ENCODE measurements around the gene RUNX1. TPM values are rescaled to one million over a fixed set of nuclear protein-coding genes. Genes with fewer than 3 reads are reported as not detected.

Gene RUNX1
- total RNA-seq, 1 donor from 2014 or later, result 0.47 TPM

DNA sequence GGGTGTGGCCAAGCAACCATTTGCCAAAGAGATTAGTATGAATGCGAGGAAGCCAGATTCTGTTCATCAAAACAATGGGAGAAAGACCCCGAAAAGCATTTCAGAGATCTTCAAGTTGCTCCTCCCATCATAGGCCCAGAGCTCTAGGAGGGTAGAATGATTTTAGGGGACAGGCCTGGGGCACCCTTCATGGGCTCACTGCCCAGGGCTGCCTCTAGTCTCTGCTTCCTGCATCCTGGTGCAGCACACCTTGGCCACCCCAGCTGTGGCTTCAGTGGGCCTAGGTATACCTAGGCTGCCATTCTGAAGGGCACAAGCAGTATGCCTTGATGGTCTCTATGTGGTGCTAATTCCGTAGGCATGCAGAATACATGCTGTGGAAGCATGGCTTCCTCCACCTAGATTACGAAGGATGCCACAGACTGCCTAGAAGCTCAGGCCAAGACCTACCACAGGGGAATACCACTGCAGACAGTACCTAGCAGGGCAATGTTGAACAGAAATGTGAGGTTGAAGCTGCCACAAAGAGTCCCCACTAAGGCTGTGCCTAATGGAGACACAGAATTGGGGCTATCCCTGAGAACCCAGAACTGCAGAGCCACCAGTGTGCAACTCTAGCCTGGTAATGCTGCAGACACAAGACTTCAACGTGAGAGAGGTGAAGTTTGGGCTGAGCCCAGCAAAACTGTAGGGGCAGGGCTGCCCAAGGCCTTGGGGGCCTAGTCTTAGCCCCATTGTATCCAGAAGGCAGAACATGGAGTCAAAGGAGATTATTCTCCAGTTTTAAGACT, 221.5 kb downstream of the RUNX1 start:
- Mint-ChIP-seq H3K9me3 (ENCODE audit: unreplicated experiment) (no peaks in the 10 kb centered on the region), H3K27me3 (ENCODE audit: unreplicated experiment) (no peaks in the 10 kb centered on the region), H3K27ac (ENCODE audit: unreplicated experiment) (no peak overlapping the region), H3K4me1 (ENCODE audit: low read depth, unreplicated experiment) (no peaks in the 10 kb centered on the region), H3K36me3 (ENCODE audit: unreplicated experiment) (peaks cover 5% of the 10 kb centered on the region), H3K4me3 (ENCODE audit: unreplicated experiment) (no peak overlapping the region)
- TF ChIP-seq, protein P1, sequence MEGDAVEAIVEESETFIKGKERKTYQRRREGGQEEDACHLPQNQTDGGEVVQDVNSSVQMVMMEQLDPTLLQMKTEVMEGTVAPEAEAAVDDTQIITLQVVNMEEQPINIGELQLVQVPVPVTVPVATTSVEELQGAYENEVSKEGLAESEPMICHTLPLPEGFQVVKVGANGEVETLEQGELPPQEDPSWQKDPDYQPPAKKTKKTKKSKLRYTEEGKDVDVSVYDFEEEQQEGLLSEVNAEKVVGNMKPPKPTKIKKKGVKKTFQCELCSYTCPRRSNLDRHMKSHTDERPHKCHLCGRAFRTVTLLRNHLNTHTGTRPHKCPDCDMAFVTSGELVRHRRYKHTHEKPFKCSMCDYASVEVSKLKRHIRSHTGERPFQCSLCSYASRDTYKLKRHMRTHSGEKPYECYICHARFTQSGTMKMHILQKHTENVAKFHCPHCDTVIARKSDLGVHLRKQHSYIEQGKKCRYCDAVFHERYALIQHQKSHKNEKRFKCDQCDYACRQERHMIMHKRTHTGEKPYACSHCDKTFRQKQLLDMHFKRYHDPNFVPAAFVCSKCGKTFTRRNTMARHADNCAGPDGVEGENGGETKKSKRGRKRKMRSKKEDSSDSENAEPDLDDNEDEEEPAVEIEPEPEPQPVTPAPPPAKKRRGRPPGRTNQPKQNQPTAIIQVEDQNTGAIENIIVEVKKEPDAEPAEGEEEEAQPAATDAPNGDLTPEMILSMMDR (IDR thresholded peaks at IDR 0.05; ENCODE audit: partially characterized antibody, unreplicated experiment), result no peak
- DNase-seq, result no peak

DNA sequence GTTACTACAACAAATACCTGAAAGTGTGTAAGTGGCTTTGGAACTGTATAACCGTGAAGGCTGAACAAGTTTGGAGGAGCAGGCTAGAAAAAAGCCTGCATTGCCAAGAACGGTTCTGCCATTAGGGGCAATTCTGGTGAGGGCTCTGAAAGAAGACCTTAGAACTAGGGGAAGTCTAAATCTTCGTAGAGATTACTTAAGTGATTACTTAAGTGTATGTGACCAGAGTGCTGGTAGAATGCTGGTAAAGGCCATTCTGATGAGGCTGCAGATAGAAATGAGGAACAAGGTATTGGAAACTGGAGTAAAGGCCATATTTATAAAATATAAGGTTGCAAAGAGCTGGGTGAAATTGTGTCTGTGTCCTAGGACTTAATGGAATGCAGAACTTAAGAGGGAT, 222.3 kb downstream of the RUNX1 start:
- Mint-ChIP-seq H3K27ac (ENCODE audit: unreplicated experiment) (no peak overlapping the region), H3K27me3 (ENCODE audit: unreplicated experiment) (no peaks in the 10 kb centered on the region), H3K4me1 (ENCODE audit: low read depth, unreplicated experiment) (no peaks in the 10 kb centered on the region), H3K9me3 (ENCODE audit: unreplicated experiment) (no peaks in the 10 kb centered on the region), H3K4me3 (ENCODE audit: unreplicated experiment) (no peak overlapping the region), H3K36me3 (ENCODE audit: unreplicated experiment) (peaks cover 5% of the 10 kb centered on the region)
- TF ChIP-seq, protein P1 (IDR thresholded peaks at IDR 0.05; ENCODE audit: partially characterized antibody, unreplicated experiment), result no peak
- DNase-seq, result no peak

DNA sequence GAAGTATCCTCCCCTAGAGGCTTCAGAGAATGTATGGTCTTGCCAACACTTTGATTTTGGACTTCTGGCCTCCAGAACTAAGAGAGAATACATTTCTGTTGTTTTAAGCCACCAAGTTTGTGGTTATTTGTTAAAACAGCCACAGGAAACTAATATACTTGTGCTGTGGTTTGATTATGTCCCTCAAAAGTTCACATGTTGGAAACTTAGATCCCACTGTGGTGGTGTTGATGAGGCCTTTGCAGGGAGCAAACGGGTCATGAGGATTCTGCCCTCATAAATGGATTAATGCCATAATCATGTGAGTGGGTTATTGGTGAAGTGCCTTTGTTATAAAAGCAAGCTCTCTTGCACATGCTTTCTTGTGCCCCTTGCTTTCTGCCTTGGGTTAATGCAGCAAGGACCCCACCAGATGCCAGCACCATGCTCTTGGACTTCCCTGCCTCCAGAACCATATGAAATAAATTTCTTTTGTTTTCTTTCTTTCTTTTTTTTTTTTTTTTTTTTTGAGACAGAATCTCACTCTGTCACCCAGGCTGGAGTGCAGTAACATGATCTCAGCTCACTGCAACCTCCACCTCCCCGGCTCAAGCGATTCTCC, 223.1 kb downstream of the RUNX1 start:
- H3K9me3 Mint-ChIP-seq (ENCODE audit: unreplicated experiment), result no peaks in the 10 kb centered on the region
- DNase-seq, result no peak
- no peak overlapping the region for H3K27ac Mint-ChIP-seq (ENCODE audit: unreplicated experiment)
- no peaks in the 10 kb centered on the region for H3K27me3 Mint-ChIP-seq (ENCODE audit: unreplicated experiment)
- H3K4me3 Mint-ChIP-seq (ENCODE audit: unreplicated experiment), result no peak overlapping the region
- TF ChIP-seq, protein P1 (IDR thresholded peaks at IDR 0.05; ENCODE audit: partially characterized antibody, unreplicated experiment), result no peak
- no peaks in the 10 kb centered on the region for H3K4me1 Mint-ChIP-seq (ENCODE audit: low read depth, unreplicated experiment)
- peaks cover 5% of the 10 kb centered on the region for H3K36me3 Mint-ChIP-seq (ENCODE audit: unreplicated experiment)

DNA sequence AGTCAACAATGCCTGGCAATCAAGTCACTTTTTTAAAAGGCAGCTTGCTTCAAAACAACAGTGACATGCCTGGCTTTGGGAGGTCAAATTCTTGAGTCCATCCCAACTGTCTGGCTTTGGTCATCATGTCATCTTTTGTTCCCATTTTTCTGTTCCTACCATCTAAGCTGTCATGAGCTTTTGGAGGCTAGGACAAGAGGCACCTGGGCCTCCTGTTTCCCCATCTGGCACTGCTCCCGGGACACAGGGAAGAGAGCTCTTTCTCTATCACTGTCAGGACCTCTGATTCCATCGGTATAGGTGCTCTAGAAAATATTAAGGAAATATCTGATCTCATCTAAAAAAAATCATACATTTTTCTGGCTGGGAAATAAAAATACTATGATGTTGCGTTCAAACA, 224.0 kb downstream of the RUNX1 start:
- no peak for DNase-seq
- no peak overlapping the region for H3K27ac Mint-ChIP-seq (ENCODE audit: unreplicated experiment)
- no peaks in the 10 kb centered on the region for H3K9me3 Mint-ChIP-seq (ENCODE audit: unreplicated experiment)
- TF ChIP-seq, protein P1 (IDR thresholded peaks at IDR 0.05; ENCODE audit: partially characterized antibody, unreplicated experiment), result no peak
- no peaks in the 10 kb centered on the region for H3K4me1 Mint-ChIP-seq (ENCODE audit: low read depth, unreplicated experiment)
- H3K36me3 Mint-ChIP-seq (ENCODE audit: unreplicated experiment), result peaks cover 5% of the 10 kb centered on the region
- no peaks in the 10 kb centered on the region for H3K27me3 Mint-ChIP-seq (ENCODE audit: unreplicated experiment)
- no peak overlapping the region for H3K4me3 Mint-ChIP-seq (ENCODE audit: unreplicated experiment)

DNA sequence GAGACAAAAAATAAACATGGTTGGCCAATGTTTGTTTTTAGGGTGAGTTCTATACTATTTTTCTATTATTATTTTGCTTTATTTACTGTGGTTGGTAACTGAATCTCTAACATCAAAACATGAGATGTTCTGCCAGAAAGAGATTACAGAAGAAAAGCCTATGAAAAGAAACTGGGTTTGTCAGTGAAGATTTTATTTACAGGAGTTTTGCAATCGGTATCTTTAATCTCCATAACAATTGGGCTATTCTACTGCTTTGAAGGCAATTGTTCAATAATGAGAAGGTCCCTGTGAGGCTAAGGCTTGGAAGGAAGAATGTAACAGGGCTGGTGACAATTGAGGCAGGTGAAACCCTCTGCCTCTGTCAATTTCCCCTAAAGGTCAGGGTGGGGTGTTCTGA, 224.8 kb downstream of the RUNX1 start:
- Mint-ChIP-seq H3K4me3 (ENCODE audit: unreplicated experiment) (no peak overlapping the region), H3K27me3 (ENCODE audit: unreplicated experiment) (no peaks in the 10 kb centered on the region), H3K27ac (ENCODE audit: unreplicated experiment) (no peak overlapping the region), H3K36me3 (ENCODE audit: unreplicated experiment) (peaks cover 5% of the 10 kb centered on the region), H3K4me1 (ENCODE audit: low read depth, unreplicated experiment) (no peaks in the 10 kb centered on the region), H3K9me3 (ENCODE audit: unreplicated experiment) (no peaks in the 10 kb centered on the region)
- no peak for DNase-seq
- TF ChIP-seq, protein P1 (IDR thresholded peaks at IDR 0.05; ENCODE audit: partially characterized antibody, unreplicated experiment), result no peak

All from glutamatergic neuron (in vitro differentiated cells).